Erythroblast (primary cell): ENCODE measurements around the gene PCDH9.

Experiments used
- GATA1 ChIP-seq: IDR thresholded peaks from 2 replicates; pipeline ENCODE4 v1.6.1; 2011; ENCODE audit warnings: low read depth, mild to moderate bottlenecking, control low read depth, low read length, moderate library complexity
- POLR2A ChIP-seq: IDR thresholded peaks from 2 replicates; pipeline ENCODE4 v1.6.1; 2011; ENCODE audit warnings: mild to moderate bottlenecking, low read length

- TF ChIP-seq POLR2A (no peak), GATA1 (no peak)
Observed at GRCh38 chr13:66914155-66914554, 316.0 kb downstream of the PCDH9 start.
